HCT116 (cell line): ENCODE data around the gene DGKE. TPM values are rescaled to one million over a fixed set of nuclear protein-coding genes. Genes with fewer than 3 reads are reported as not detected.

Experiments used
- ATAC-seq: fragments of 200-7000 bp; cut with Tn5 transposase; 2 replicates; pipeline ENCODE4 v1.9.1; 2020; ENCODE audit warnings: mild to moderate bottlenecking, moderate library complexity
- BruUV-seq: library from RNA; stranded (reverse); fragments of 400-500 nt; replicated peaks from 2 replicates; lab custom pipeline; 2021; lab: Mats Ljungman, UMichigan
- CTCF ChIA-PET: fragments of 300-600 bp; sonication (Branson Sonifier 250); formaldehyde crosslinking; loops from one replicate; lab custom pipeline; 2021; ENCODE audit warnings: antibody characterized with exemption; lab: Charles Lee
- POLR2A ChIA-PET: fragments of 300-600, 350-600 bp; sonication (Branson Sonifier 250); formaldehyde crosslinking; loops from one replicate; lab custom pipeline; 2021; ENCODE audit warnings: antibody characterized with exemption; lab: Charles Lee
- RAD21 ChIA-PET, 2 experiments: fragments of 300-600 bp; sonication (Branson Sonifier 250); formaldehyde crosslinking; loops; one replicate each; lab custom pipeline; 2023; ENCODE audit warnings: low total read pairs in 2 of 2; ENCODE audit not compliant: uncharacterized antibody in 2 of 2, unreplicated experiment in 2 of 2, low non-redundant PET in 1 of 2; lab: Charles Lee
- DNase-seq: peaks from one replicate; pipeline ENCODE4 v3.0.0-alpha.2; 2010; ENCODE audit warnings: low read depth, low spot score
- H2AFZ ChIP-seq: fragments of 200-600 bp; shearing (Covaris generic), sonication (generic); 2 replicates; pipeline ENCODE4 v1.6.1; 2017; ENCODE audit warnings: low read depth, mixed run types, mixed read lengths, antibody characterized with exemption, low read length; ENCODE audit not compliant: poor library complexity, severe bottlenecking
- H3K27ac ChIP-seq: 2 replicates; pipeline ENCODE4 v1.5.1; 2012; ENCODE audit warnings: low read depth, low read length
- H3K27me3 ChIP-seq: fragments of 200-600 bp; sonication (generic); 2 replicates; pipeline ENCODE4 v1.6.1; 2016; ENCODE audit warnings: mixed run types, low read length, mixed read lengths; ENCODE audit not compliant: insufficient read depth
- H3K36me3 ChIP-seq, 2 experiments: fragments of 200-500 bp in 1 of 2; fragments of 200-600 bp in 1 of 2; sonication (Bioruptor generic) in 1 of 2; sonication (generic) in 1 of 2; 2 replicates each; pipeline versions ENCODE4 v1.5.1 to v1.6.1; 2014 to 2016; ENCODE audit warnings: low read length in 2 of 2, inconsistent platforms in 1 of 2, mixed read lengths in 1 of 2, mixed run types in 1 of 2; ENCODE audit not compliant: insufficient read depth in 2 of 2, control insufficient read depth in 1 of 2
- H3K4me1 ChIP-seq, 2 experiments: fragments of 200-600 bp in 1 of 2; sonication (generic) in 1 of 2; 2 replicates each; pipeline versions ENCODE4 v1.5.1 to v1.6.1; 2012 to 2017; ENCODE audit warnings: low read length in 2 of 2, inconsistent platforms in 1 of 2, mild to moderate bottlenecking in 1 of 2, mixed read lengths in 1 of 2, mixed run types in 1 of 2, moderate library complexity in 1 of 2; ENCODE audit not compliant: insufficient read depth in 2 of 2, control insufficient read depth in 1 of 2
- H3K4me2 ChIP-seq: fragments of 200-600 bp; sonication (generic); 2 replicates; pipeline ENCODE4 v1.6.1; 2017; ENCODE audit warnings: mixed run types, low read length, mixed read lengths
- H3K4me3 ChIP-seq, 2 experiments: fragments of 200-600 bp in 1 of 2; sonication (generic) in 1 of 2; replicated peaks in 1 of 2; 2 replicates each; pipeline ENCODE4 v1.5.1; 2011 to 2016; ENCODE audit warnings: low read length in 2 of 2, control low read depth in 1 of 2, low read depth in 1 of 2, mild to moderate bottlenecking in 1 of 2, mixed read lengths in 1 of 2, mixed run types in 1 of 2
- H3K79me2 ChIP-seq: fragments of 200-600 bp; sonication (generic); 2 replicates; pipeline ENCODE4 v1.6.1; 2017; ENCODE audit warnings: mild to moderate bottlenecking, mixed run types, low read length, moderate library complexity, mixed read lengths; ENCODE audit not compliant: insufficient read depth
- H3K9ac ChIP-seq: fragments of 200-600 bp; sonication (generic); 2 replicates; pipeline ENCODE4 v1.6.1; 2016; ENCODE audit warnings: low read length, mixed read lengths
- H3K9me2 ChIP-seq: fragments of 200-600 bp; sonication (generic), shearing (Covaris generic); 2 replicates; pipeline ENCODE4 v1.6.1; 2017; ENCODE audit warnings: mixed run types, mild to moderate bottlenecking, moderate library complexity; ENCODE audit not compliant: insufficient read depth
- H3K9me3 ChIP-seq, 2 experiments: fragments of 200-500 bp in 1 of 2; fragments of 200-600 bp in 1 of 2; sonication (Bioruptor generic) in 1 of 2; sonication (generic) in 1 of 2; 2 replicates each; pipeline ENCODE4 v1.6.1; 2014 to 2017; ENCODE audit warnings: low read length in 2 of 2, mixed read lengths in 2 of 2, inconsistent platforms in 1 of 2, low read depth in 1 of 2, mild to moderate bottlenecking in 1 of 2, mixed run types in 1 of 2, moderate library complexity in 1 of 2; ENCODE audit not compliant: control insufficient read depth in 1 of 2, insufficient read depth in 1 of 2
- H4K20me1 ChIP-seq: fragments of 200-600 bp; sonication (generic), shearing (Covaris generic); 2 replicates; pipeline ENCODE4 v1.6.1; 2017; ENCODE audit warnings: mixed run types, mild to moderate bottlenecking, moderate library complexity; ENCODE audit not compliant: insufficient read depth
- ATF3 ChIP-seq: IDR thresholded peaks from 2 replicates; pipeline ENCODE4 v1.6.1; 2012
- CBX3 ChIP-seq: IDR thresholded peaks from 2 replicates; pipeline ENCODE4 v1.6.1; 2012; ENCODE audit warnings: low read depth
- CEBPB ChIP-seq: IDR thresholded peaks from 2 replicates; pipeline ENCODE4 v1.6.1; 2012; ENCODE audit warnings: low read depth
- EGR1 ChIP-seq: IDR thresholded peaks from 2 replicates; pipeline ENCODE4 v1.6.1; 2012; ENCODE audit warnings: low read depth
- EZH2phosphoT487 ChIP-seq: fragments of 200-600 bp; IDR thresholded peaks from 2 replicates; pipeline ENCODE4 v1.6.1; 2018; ENCODE audit warnings: antibody characterized with exemption, borderline replicate concordance
- FOSL1 ChIP-seq: IDR thresholded peaks from 2 replicates; pipeline ENCODE4 v1.6.1; 2012; ENCODE audit warnings: low read depth
- JUND ChIP-seq: IDR thresholded peaks from 2 replicates; pipeline ENCODE4 v1.6.1; 2012
- MAX ChIP-seq: IDR thresholded peaks from 2 replicates; pipeline ENCODE4 v1.6.1; 2012
- RAD21 ChIP-seq: IDR thresholded peaks from 2 replicates; pipeline ENCODE4 v1.6.1; 2012; ENCODE audit warnings: low read depth, mild to moderate bottlenecking
- SIN3A ChIP-seq: IDR thresholded peaks from 2 replicates; pipeline ENCODE4 v1.6.1; 2012; ENCODE audit warnings: low read depth
- TCF7L2 ChIP-seq: IDR thresholded peaks from 2 replicates; pipeline ENCODE4 v1.7.0; 2011; ENCODE audit warnings: borderline replicate concordance, inconsistent platforms; ENCODE audit not compliant: insufficient read depth, insufficient read length; ENCODE audit errors: extremely low read depth
- ZBTB33 ChIP-seq: IDR thresholded peaks from 2 replicates; pipeline ENCODE4 v1.6.1; 2011; ENCODE audit warnings: mild to moderate bottlenecking, low read length, moderate library complexity; ENCODE audit not compliant: insufficient replicate concordance; ENCODE audit errors: extremely low read depth
- ZFX ChIP-seq: fragments of 450-650 bp; IDR thresholded peaks from 2 replicates; pipeline ENCODE4 v1.6.1; 2017
- ZNF274 ChIP-seq: fragments of 200-500 bp; sonication (Bioruptor generic); IDR thresholded peaks from 2 replicates; pipeline ENCODE4 v1.6.1; 2014; ENCODE audit warnings: mild to moderate bottlenecking, low read depth, low read length, inconsistent platforms
- intact Hi-C: fragments of 100-400 bp; cut with micrococcal nuclease; formaldehyde crosslinking; loops from 2 replicates; pipeline ENCODE4 v1.10.0; 2022
- total RNA-seq: library from RNA; stranded (reverse); gene quantifications from one replicate; pipeline ENCODE4 v1.2.1, GENCODE V29; 2021; ENCODE audit not compliant: unreplicated experiment

Gene DGKE
- total RNA-seq, 1 experiment from 2014 or later = 5.2 TPM

- intact Hi-C loops = no loop called here
- DNase-seq = no peak
- TF ChIP-seq EZH2phosphoT487 (no peak), ZFX (no peak), SIN3A (no peak), TCF7L2 (no peak), ZNF274 (no peak), EGR1 (no peak), FOSL1 (no peak), RAD21 (no peak), CBX3 (no peak), ATF3 (no peak), MAX (no peak), JUND (no peak), CEBPB (no peak), ZBTB33 (no peak)
- TF ChIP-seq, all 23 proteins: peak for 0
- RAD21 ChIA-PET = no interaction called here
- H3K9me2 ChIP-seq = no peaks in the 10 kb centered on the region
- CTCF ChIA-PET = interaction anchor here (2.0 kb wide), 1 partner anchor 316 kb away, joined by 8 read pairs; no protein-coding TSS in a partner anchor
- ATAC-seq = no peak
- no peak overlapping the region for H3K9ac ChIP-seq
- no peaks in the 10 kb centered on the region for H3K79me2 ChIP-seq
- no peak overlapping the region for H3K27ac ChIP-seq
- H2AFZ ChIP-seq = no peak overlapping the region
- no TSS peak for BruUV-seq
- H4K20me1 ChIP-seq = no peaks in the 10 kb centered on the region
- H3K4me3 ChIP-seq = no peak overlapping the region
- peaks cover 6% of the 10 kb centered on the region; the same call in 1 of the 2 replicates for H3K27me3 ChIP-seq
- no peak overlapping the region for H3K4me2 ChIP-seq
- no peaks in the 10 kb centered on the region for H3K36me3 ChIP-seq
- H3K4me1 ChIP-seq = peaks cover 3 to 9% of the 10 kb centered on the region in 2 experiments
- no peaks in the 10 kb centered on the region for H3K9me3 ChIP-seq
- POLR2A ChIA-PET = interaction anchor here (3.0 kb wide), 1 partner anchor 98 kb away, joined by 12 read pairs; the partner anchor contains the start of gene TRIM25
Measured at GRCh38 chr17:56815711-56816110, 18.2 kb upstream of the DGKE start.
